GM23338 (cell line): ENCODE measurements around the gene ALB. TPM values are rescaled to one million over a fixed set of nuclear protein-coding genes. Genes with fewer than 3 reads are reported as not detected.

Experiments
- ATAC-seq: fragments of 200-7000 bp; cut with Tn5 transposase; 3 replicates; pipeline ENCODE4 v1.9.1; 2020
- DNase-seq: peaks from one replicate; pipeline ENCODE4 v3.0.0-alpha.2; 2015; ENCODE audit warnings: low spot score
- H2AFZ ChIP-seq: fragments of 200-600 bp; sonication (generic); 2 replicates; pipeline ENCODE4 v1.8.0; 2016; ENCODE audit warnings: antibody characterized with exemption, mild to moderate bottlenecking, moderate library complexity
- H3F3A ChIP-seq: fragments of 200-600 bp; sonication (generic); replicated peaks from 2 replicates; pipeline ENCODE4 v1.8.0; 2017; ENCODE audit warnings: antibody characterized with exemption, mixed run types, low read depth
- H3K27ac ChIP-seq: fragments of 200-600 bp; sonication (generic); 2 replicates; pipeline ENCODE4 v1.6.1; 2016; ENCODE audit warnings: low read depth
- H3K27me3 ChIP-seq: fragments of 200-600 bp; sonication (generic); 2 replicates; pipeline ENCODE4 v1.8.0; 2016; ENCODE audit warnings: mild to moderate bottlenecking, mixed run types, moderate library complexity; ENCODE audit not compliant: insufficient read depth
- H3K36me3 ChIP-seq: fragments of 200-600 bp; sonication (generic); 2 replicates; pipeline ENCODE4 v1.8.0; 2016; ENCODE audit warnings: mild to moderate bottlenecking; ENCODE audit not compliant: insufficient read depth
- H3K4me1 ChIP-seq: fragments of 200-600 bp; sonication (generic); 2 replicates; pipeline ENCODE4 v1.8.0; 2016; ENCODE audit warnings: mild to moderate bottlenecking, moderate library complexity; ENCODE audit not compliant: insufficient read depth
- H3K4me2 ChIP-seq: fragments of 200-600 bp; sonication (generic); 2 replicates; pipeline ENCODE4 v1.7.1; 2017; ENCODE audit warnings: mixed run types
- H3K4me3 ChIP-seq: fragments of 200-600 bp; sonication (generic); 2 replicates; pipeline ENCODE4 v1.6.1; 2016; ENCODE audit warnings: mixed run types
- H3K79me2 ChIP-seq: fragments of 200-600 bp; sonication (generic); replicated peaks from 2 replicates; pipeline ENCODE4 v1.8.0; 2017; ENCODE audit warnings: mild to moderate bottlenecking; ENCODE audit not compliant: insufficient read depth
- H3K9me2 ChIP-seq: fragments of 200-600 bp; sonication (generic); 2 replicates; pipeline ENCODE4 v1.8.0; 2017; ENCODE audit not compliant: insufficient read depth
- H4K20me1 ChIP-seq: fragments of 200-600 bp; sonication (generic); replicated peaks from 2 replicates; pipeline ENCODE4 v1.8.0; 2017; ENCODE audit warnings: mild to moderate bottlenecking; ENCODE audit not compliant: insufficient read depth
- H3K27ac Mint-ChIP-seq: 2 replicates; pipeline ENCODE4 v1.8.0; 2020; ENCODE audit warnings: inconsistent platforms, mild to moderate bottlenecking, moderate library complexity, mixed read lengths
- H3K27me3 Mint-ChIP-seq: 3 replicates; pipeline ENCODE4 v1.8.0; 2022; ENCODE audit warnings: low read depth, mild to moderate bottlenecking, moderate library complexity, mixed read lengths, inconsistent platforms; ENCODE audit not compliant: insufficient read depth, poor library complexity
- H3K36me3 Mint-ChIP-seq: 3 replicates; pipeline ENCODE4 v1.8.0; 2021; ENCODE audit warnings: low read depth, mild to moderate bottlenecking, inconsistent platforms, moderate library complexity, mixed read lengths
- H3K4me1 Mint-ChIP-seq: 3 replicates; pipeline ENCODE4 v1.8.0; 2020; ENCODE audit warnings: mild to moderate bottlenecking, inconsistent platforms, mixed read lengths
- H3K4me3 Mint-ChIP-seq: 3 replicates; pipeline ENCODE4 v1.8.0; 2021; ENCODE audit warnings: moderate library complexity, mild to moderate bottlenecking, inconsistent platforms, mixed read lengths
- H3K9me3 Mint-ChIP-seq: 3 replicates; pipeline ENCODE4 v1.8.0; 2020; ENCODE audit warnings: moderate library complexity, mild to moderate bottlenecking, inconsistent platforms, mixed read lengths
- CTCF ChIP-seq, 2 experiments: fragments of 200-600 bp in 1 of 2; sonication (generic) in 1 of 2; conservative IDR thresholded peaks; 2 replicates each; pipeline versions ENCODE4 v1.5.1 to v1.6.1; 2016 to 2017; ENCODE audit warnings: antibody characterized with exemption in 2 of 2, low read depth in 2 of 2, mild to moderate bottlenecking in 2 of 2, moderate library complexity in 1 of 2
- EZH2 ChIP-seq: fragments of 200-600 bp; sonication (generic); IDR thresholded peaks from one replicate; pipeline ENCODE4 v1.8.0; 2017; ENCODE audit warnings: antibody characterized with exemption, mild to moderate bottlenecking, low read depth; ENCODE audit not compliant: unreplicated experiment
- EZH2phosphoT487 ChIP-seq: fragments of 200-600 bp; sonication (generic); IDR thresholded peaks from one replicate; pipeline ENCODE4 v1.8.1; 2018; ENCODE audit warnings: antibody characterized with exemption; ENCODE audit not compliant: unreplicated experiment
- JUNB ChIP-seq: IDR thresholded peaks from one replicate; pipeline ENCODE4 v1.6.1; 2016; ENCODE audit warnings: antibody characterized with exemption; ENCODE audit not compliant: unreplicated experiment
- NANOG ChIP-seq: IDR thresholded peaks from 2 replicates; pipeline ENCODE4 v1.6.1; 2016; ENCODE audit warnings: antibody characterized with exemption, borderline replicate concordance
- REST ChIP-seq: IDR thresholded peaks from one replicate; pipeline ENCODE4 v1.6.1; 2018; ENCODE audit warnings: antibody characterized with exemption; ENCODE audit not compliant: unreplicated experiment
- ZNF114 ChIP-seq: fragments of 250-450 bp; sonication (Bioruptor Pico); IDR thresholded peaks from 2 replicates; pipeline ENCODE4 v1.5.0; 2020; ENCODE audit warnings: mild to moderate bottlenecking, moderate library complexity
- ZNF331 ChIP-seq: fragments of 250-450 bp; sonication (Bioruptor Pico); IDR thresholded peaks from 2 replicates; pipeline ENCODE4 v1.5.0; 2020; ENCODE audit warnings: low read depth, mild to moderate bottlenecking, moderate library complexity
- ZNF462 ChIP-seq: fragments of 250-450 bp; sonication (Bioruptor Pico); IDR thresholded peaks from 2 replicates; pipeline ENCODE4 v1.5.0; 2020; ENCODE audit warnings: mild to moderate bottlenecking, moderate library complexity
- polyA plus RNA-seq: library from polyadenylated mRNA; unstranded; fragments of >200 nt; fragmentation: Nextera tagmentation; extraction: Ambion mirVana; gene quantifications from 2 replicates; pipeline ENCODE4 v1.2.1, GENCODE V29; 2016
- total RNA-seq: library from RNA; depleted of rRNA; stranded (reverse); fragments of >200 nt; shearing (Covaris generic); gene quantifications from 2 replicates; pipeline ENCODE4 v1.2.3, GENCODE V29; 2014

Gene ALB
- total and polyA plus RNA-seq, 2 experiments from 2014 or later, result not detected

- Mint-ChIP-seq H3K27me3 (no peaks in the 10 kb centered on the region), H3K36me3 (no peaks in the 10 kb centered on the region), H3K4me1 (peaks cover 10% of the 10 kb centered on the region; the same call in 2 of the 3 replicates), H3K9me3 (no peaks in the 10 kb centered on the region), H3K4me3 (no peak overlapping the region), H3K27ac (no peak overlapping the region)
- no peak overlapping the region for H2AFZ ChIP-seq
- no peaks in the 10 kb centered on the region for H3K4me1 ChIP-seq
- DNase-seq, result no peak
- H3K27me3 ChIP-seq, result no peaks in the 10 kb centered on the region
- no peak for ATAC-seq
- no peaks in the 10 kb centered on the region for H3F3A ChIP-seq
- no peaks in the 10 kb centered on the region for H3K79me2 ChIP-seq
- no peak overlapping the region for H3K4me2 ChIP-seq
- H3K27ac ChIP-seq, result no peak overlapping the region
- H3K36me3 ChIP-seq, result no peaks in the 10 kb centered on the region
- H3K4me3 ChIP-seq, result no peak overlapping the region
- no peaks in the 10 kb centered on the region for H3K9me2 ChIP-seq
- no peaks in the 10 kb centered on the region for H4K20me1 ChIP-seq
- TF ChIP-seq EZH2phosphoT487 (no peak), JUNB (no peak), EZH2 (no peak), ZNF331 (CRISPR knock-in tag) (no peak), REST (no peak), NANOG (no peak), CTCF (conservative IDR thresholded peaks at IDR 0.05; ENCODE audit: low read depth in 2 of 2) (no peak), ZNF114 (CRISPR knock-in tag) (no peak), ZNF462 (no peak)
Measured at GRCh38 chr4:73443224-73443623, 39.1 kb downstream of the ALB start.
